ENCODE results near the gene DUOX1.

DNA sequence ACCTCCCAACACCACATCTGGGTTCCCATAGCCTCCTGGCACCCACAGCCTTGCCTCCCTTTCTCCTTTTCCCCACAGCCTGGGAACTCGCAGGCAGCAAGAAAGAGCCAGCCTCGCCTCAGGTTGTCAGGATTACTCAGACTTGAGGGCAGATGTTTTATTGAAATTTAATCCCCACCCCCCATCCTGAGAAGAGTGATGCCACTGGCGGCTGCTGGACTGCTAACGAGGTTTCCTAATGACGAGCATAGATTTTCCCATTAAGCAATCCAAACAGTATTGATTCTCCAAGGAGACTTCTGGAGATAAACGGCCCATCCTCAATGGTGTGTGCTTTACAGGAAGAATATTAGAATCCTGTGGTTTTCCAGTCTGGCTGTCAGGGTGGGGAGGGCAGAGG, 44.3 kb downstream of the DUOX1 start:
- TF ChIP-seq POLR2AphosphoS5 (IDR thresholded peaks at IDR 0.05; ENCODE audit: borderline replicate concordance, low read depth, low read length) (no peak), EZH2 (IDR thresholded peaks at IDR 0.05) (no peak), FOXP2 (optimal IDR thresholded peaks at IDR 0.05; ENCODE audit: control extremely low read depth, extremely low read length, insufficient read depth) (no peak)
